Breast epithelium (tissue), 4 donors: ENCODE results near the gene DCAF15. TPM values are rescaled to one million over a fixed set of nuclear protein-coding genes. Genes with fewer than 3 reads are reported as not detected.
"Not testable (repeated sequence)": the region's sequence is repeated elsewhere in the genome, so short reads cannot be mapped to it uniquely, and the experiment has no call there.

Experiments used
- DNase-seq, 2 donors: peaks; one replicate each; pipeline ENCODE4 v3.0.0-alpha.2; 2019; ENCODE audit warnings: low spot score in 2 of 2
- H3K27ac ChIP-seq, 2 donors: fragments of 200-600 bp; sonication (generic) in 1 of 2; one replicate each; pipeline ENCODE4 v1.5.1; 2016 to 2019; ENCODE audit warnings: mild to moderate bottlenecking in 1 of 2
- H3K27me3 ChIP-seq, 2 donors: fragments of 200-600 bp; sonication (generic) in 1 of 2; one replicate each; pipeline versions ENCODE4 v1.5.1 to v1.6.0; 2017 to 2019; ENCODE audit warnings: control low read depth in 1 of 2, mild to moderate bottlenecking in 1 of 2
- H3K36me3 ChIP-seq: fragments of 200-600 bp; one replicate; pipeline ENCODE4 v1.5.1; 2019
- H3K4me1 ChIP-seq, 2 donors: fragments of 200-600 bp; sonication (generic); one replicate each; pipeline ENCODE4 v1.5.1; 2016 to 2019; ENCODE audit warnings: control low read depth in 1 of 2
- H3K4me3 ChIP-seq, 3 donors: fragments of 200-600 bp; sonication (generic); 1 replicate in 2 of 3; 2 replicates in 1 of 3; pipeline ENCODE4 v1.5.1; 2016 to 2019; ENCODE audit warnings: mild to moderate bottlenecking in 3 of 3, moderate library complexity in 2 of 3
- H3K9me3 ChIP-seq, 2 donors: fragments of 200-600 bp; sonication (generic) in 1 of 2; one replicate each; pipeline ENCODE4 v1.5.1; 2016 to 2019; ENCODE audit warnings: control low read depth in 1 of 2
- CTCF ChIP-seq, 3 donors: fragments of 450-650 bp; IDR thresholded peaks; one replicate each; pipeline ENCODE4 v1.5.1; 2016 to 2017; ENCODE audit warnings: antibody characterized with exemption in 3 of 3, mild to moderate bottlenecking in 3 of 3, moderate library complexity in 3 of 3
- POLR2A ChIP-seq: fragments of 450-650 bp; IDR thresholded peaks from one replicate; pipeline ENCODE4 v1.6.1; 2016; ENCODE audit warnings: antibody characterized with exemption, mild to moderate bottlenecking, moderate library complexity
- POLR2AphosphoS5 ChIP-seq, 3 donors: sonication (generic); formaldehyde crosslinking; IDR thresholded peaks; one replicate each; pipeline ENCODE4 v1.6.1; 2017; ENCODE audit warnings: antibody characterized with exemption in 3 of 3
- intact Hi-C: fragments of 100-400 bp; cut with DNase I; formaldehyde crosslinking; loops from one replicate; pipeline ENCODE4 v1.15.1; 2023; ENCODE audit warnings: low total_unique reads
- total RNA-seq, 3 donors: library from RNA; depleted of rRNA; stranded (reverse); fragments of >200 nt; gene quantifications; one replicate each; pipeline ENCODE4 v1.1.0, GENCODE V29; 2016

The DCAF15 gene
- total RNA-seq, 3 donors from 2014 or later: 13.4 to 22.7 (median 19.0) TPM

GRCh38 chr19:13917888-13918406 lies 34.4 kb upstream of the DCAF15 start:
- Histone ChIP-seq H3K27ac (peak overlapping the region; percentile 45 to 66), H3K4me3 (no peak overlapping the region), H3K36me3 (peaks cover 14% of the 10 kb centered on the region), H3K9me3 (peaks cover 0 to 6% of the 10 kb centered on the region in 2 donors), H3K4me1 (no peaks in the 10 kb centered on the region), H3K27me3 (no peaks in the 10 kb centered on the region)
- intact Hi-C loops: no loop called here
- peak in 1 of 2 donors; percentile 52 for DNase-seq
- peak in 1 of 3 donors; percentile 24 for TF ChIP-seq POLR2AphosphoS5 (IDR thresholded peaks at IDR 0.05)
- TF ChIP-seq POLR2A: no peak

GRCh38 chr19:13918726-13919411 lies 33.4 kb upstream of the DCAF15 start:
- Histone ChIP-seq H3K4me3 (no peak overlapping the region), H3K4me1 (no peaks in the 10 kb centered on the region), H3K27ac (peak overlapping the region; percentile 45 to 66), H3K9me3 (peaks cover 0 to 6% of the 10 kb centered on the region in 2 donors), H3K36me3 (peaks cover 7% of the 10 kb centered on the region), H3K27me3 (no peaks in the 10 kb centered on the region)
- no peak for TF ChIP-seq POLR2AphosphoS5 (IDR thresholded peaks at IDR 0.05)
- no peak for TF ChIP-seq POLR2A
- no peak for TF ChIP-seq CTCF (IDR thresholded peaks at IDR 0.05)
- intact Hi-C loops: no loop called here
- no peak for DNase-seq

- Histone ChIP-seq H3K27ac (no peak overlapping the region), H3K9me3 (peaks cover 0 to 6% of the 10 kb centered on the region in 2 donors), H3K36me3 (peaks cover 7% of the 10 kb centered on the region), H3K4me3 (no peak overlapping the region), H3K27me3 (no peaks in the 10 kb centered on the region), H3K4me1 (no peaks in the 10 kb centered on the region)
- TF ChIP-seq POLR2A (no peak), POLR2AphosphoS5 (IDR thresholded peaks at IDR 0.05) (no peak), CTCF (IDR thresholded peaks at IDR 0.05) (no peak)
- DNase-seq: no peak
- intact Hi-C loops: no loop called here
These were observed 31.8 kb upstream of the DCAF15 start for GRCh38 chr19:13920524-13920923.

- Histone ChIP-seq H3K4me1 (no peaks in the 10 kb centered on the region), H3K9me3 (peaks cover 0 to 6% of the 10 kb centered on the region in 2 donors), H3K4me3 (no peak overlapping the region), H3K27me3 (no peaks in the 10 kb centered on the region), H3K36me3 (peaks cover 7% of the 10 kb centered on the region), H3K27ac (no peak overlapping the region)
- no peak for DNase-seq
- TF ChIP-seq CTCF (IDR thresholded peaks at IDR 0.05) (no peak), POLR2A (no peak), POLR2AphosphoS5 (IDR thresholded peaks at IDR 0.05) (no peak)
- intact Hi-C loops: no loop called here
These were observed 31.2 kb upstream of the DCAF15 start for GRCh38 chr19:13920940-13921747.

- H3K4me1 ChIP-seq, H3K36me3 ChIP-seq, H3K27ac ChIP-seq, intact Hi-C loops, H3K27me3 ChIP-seq, H3K9me3 ChIP-seq, DNase-seq, H3K4me3 ChIP-seq: not testable (repeated sequence)
These were observed 30.2 kb upstream of the DCAF15 start for GRCh38 chr19:13922118-13922517.
